Bronchial epithelial cell (primary cell): Measurements from ENCODE around the gene LTO1. TPM values are rescaled to one million over a fixed set of nuclear protein-coding genes. Genes with fewer than 3 reads are reported as not detected.

ENCODE experiments used
- DNase-seq: peaks from one replicate; pipeline ENCODE4 v3.0.0-alpha.2; 2010; ENCODE audit warnings: low read depth
- FAIRE-seq: peaks from 2 replicates; lab custom pipeline; 2011; peaks lifted over from hg19 to GRCh38; lab: Jason Lieb, UNC
- H3K27me3 ChIP-seq: 2 replicates; pipeline ENCODE4 v1.5.1; 2011; ENCODE audit warnings: low read length; ENCODE audit not compliant: control insufficient read depth, insufficient read depth
- H3K36me3 ChIP-seq: 2 replicates; pipeline ENCODE4 v1.5.1; 2011; ENCODE audit warnings: low read length; ENCODE audit not compliant: control insufficient read depth, insufficient read depth
- H3K4me3 ChIP-seq: 2 replicates; pipeline ENCODE4 v1.5.1; 2011; ENCODE audit warnings: mild to moderate bottlenecking, low read depth, low read length, control low read depth
- CTCF ChIP-seq: IDR thresholded peaks from 2 replicates; pipeline ENCODE4 v1.5.1; 2011; ENCODE audit warnings: mild to moderate bottlenecking, moderate library complexity, low read length, control low read depth, inconsistent platforms; ENCODE audit not compliant: insufficient read depth, severe bottlenecking
- total RNA-seq: library from RNA; depleted of rRNA; stranded (reverse); fragments of >200 nt; gene quantifications from 2 replicates; pipeline ENCODE4 v1.2.1, GENCODE V29; 2014

Gene LTO1
- total RNA-seq, 1 donor from 2014 or later, result 18.2 TPM

- H3K27me3 ChIP-seq, result peaks cover 17% of the 10 kb centered on the region
- TF ChIP-seq CTCF, result no peak
- DNase-seq, result peak; percentile 91
- FAIRE-seq, result no peak
- no peak overlapping the region for H3K4me3 ChIP-seq
- no peaks in the 10 kb centered on the region for H3K36me3 ChIP-seq
These were observed 32.0 kb upstream of the LTO1 start for GRCh38 chr11:69707176-69707575.

- no peak for DNase-seq
- no peaks in the 10 kb centered on the region for H3K36me3 ChIP-seq
- no peak for FAIRE-seq
- peaks cover 20% of the 10 kb centered on the region for H3K27me3 ChIP-seq
- no peak for TF ChIP-seq CTCF
- H3K4me3 ChIP-seq, result no peak overlapping the region
These were observed 31.0 kb upstream of the LTO1 start for GRCh38 chr11:69705901-69706787.

DNA sequence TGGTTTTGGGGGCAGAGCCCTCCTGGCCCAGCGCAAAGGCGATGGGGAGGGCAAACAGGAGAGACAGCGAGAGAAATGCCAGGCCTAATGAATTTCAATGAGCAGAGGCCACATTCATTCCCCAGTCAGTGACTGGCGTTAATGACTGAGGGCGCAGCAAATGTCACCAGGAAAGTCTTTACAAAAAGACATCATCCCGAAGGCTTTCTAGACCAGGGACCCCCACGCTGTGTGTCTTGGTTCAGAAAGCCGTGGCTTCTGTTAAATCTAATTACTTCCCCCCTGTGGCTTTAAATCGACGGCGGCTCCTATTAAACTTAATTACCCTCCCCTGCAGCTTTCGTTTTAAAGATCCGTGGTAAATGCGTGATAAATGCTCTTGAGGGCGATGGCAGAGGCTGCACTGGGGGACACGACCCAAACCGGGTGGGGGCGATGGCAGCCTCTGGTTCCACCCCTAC, 30.2 kb upstream of the LTO1 start:
- TF ChIP-seq CTCF, result no peak
- Histone ChIP-seq H3K27me3 (peaks cover 20% of the 10 kb centered on the region), H3K4me3 (no peak overlapping the region), H3K36me3 (no peaks in the 10 kb centered on the region)
- no peak for DNase-seq
- no peak for FAIRE-seq

- peak; percentile 65 for TF ChIP-seq CTCF
- Histone ChIP-seq H3K27me3 (peaks cover 20% of the 10 kb centered on the region), H3K4me3 (no peak overlapping the region)
These were observed 29.5 kb upstream of the LTO1 start for GRCh38 chr11:69704508-69705253.

DNA sequence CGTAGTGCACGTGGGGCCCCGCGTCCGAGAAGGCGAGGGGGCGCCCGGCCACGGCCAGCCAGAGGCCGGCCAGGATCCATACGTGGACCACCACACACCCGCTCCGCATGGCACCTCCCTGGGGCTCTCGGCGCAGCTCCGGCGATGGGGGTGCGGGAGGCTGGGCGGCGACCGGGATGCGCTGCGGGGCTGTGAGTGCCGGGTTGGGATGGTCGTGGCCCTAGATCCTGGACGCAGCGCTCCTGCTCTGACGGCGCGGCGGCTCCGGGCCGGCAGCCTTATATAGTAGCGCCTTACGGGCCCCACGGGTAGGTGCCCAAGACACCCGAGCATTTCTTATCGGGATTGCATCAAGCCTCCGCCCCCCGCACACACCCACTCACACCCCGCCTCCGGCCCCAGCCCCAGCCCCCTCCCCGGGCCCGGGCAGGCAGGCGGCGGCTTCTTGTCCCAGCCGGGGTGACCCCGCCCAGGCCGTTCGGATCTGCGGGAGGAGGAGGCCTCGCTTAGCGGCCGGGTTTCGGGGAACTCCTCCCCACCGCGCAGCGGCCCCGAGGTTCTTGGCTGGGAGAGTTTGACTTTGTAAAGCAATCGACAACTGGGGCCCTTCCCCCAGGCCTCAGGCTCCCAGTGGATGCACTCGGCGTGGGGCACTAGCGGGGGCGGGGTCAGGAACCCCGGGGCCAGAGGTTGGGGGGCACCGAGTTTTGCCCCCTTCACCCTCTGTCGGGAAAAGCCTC, 28.8 kb upstream of the LTO1 start, which contains the start of gene FGF19:
Gene FGF19, minus strand, starts transcription at position 255 of the 740 bp plus-strand sequence. Its CDS starts 146 bp downstream, at position 109.
- Histone ChIP-seq H3K27me3 (peaks cover 20% of the 10 kb centered on the region), H3K4me3 (peak within 1 kb of the TSS; percentile 2), H3K36me3 (no peaks in the 10 kb centered on the region)
- no peak for TF ChIP-seq CTCF
- DNase-seq, result no peak
- FAIRE-seq, result no peak

More at GRCh38 chr11:69704508-69705253, 29.5 kb upstream of the LTO1 start:
- FAIRE-seq (no peak), DNase-seq (no peak)
- H3K36me3 ChIP-seq, result no peaks in the 10 kb centered on the region
